HepG2 (cell line): ENCODE measurements around the gene DNM1. TPM values are rescaled to one million over a fixed set of nuclear protein-coding genes. Genes with fewer than 3 reads are reported as not detected.

Experiments used
- AKAP8 ChIP-seq: sonication (generic); formaldehyde crosslinking; IDR thresholded peaks from 2 replicates; pipeline ENCODE4 v1.5.1; 2020; ENCODE audit warnings: mild to moderate bottlenecking, missing genetic modification reagents
- ARNTL ChIP-seq: sonication (generic); formaldehyde crosslinking; IDR thresholded peaks from 2 replicates; pipeline ENCODE4 v1.4.0; 2020; ENCODE audit warnings: mild to moderate bottlenecking, missing genetic modification reagents
- CBX1 ChIP-seq: IDR thresholded peaks from one replicate; pipeline ENCODE4 v1.6.1; 2016; ENCODE audit warnings: antibody characterized with exemption, low read depth
- CENPT ChIP-seq: sonication (generic); formaldehyde crosslinking; IDR thresholded peaks from 2 replicates; pipeline ENCODE4 v1.8.0; 2022; ENCODE audit warnings: low read depth, mild to moderate bottlenecking, moderate library complexity, missing genetic modification reagents
- CSRNP1 ChIP-seq: sonication (generic); formaldehyde crosslinking; IDR thresholded peaks from 2 replicates; pipeline ENCODE4 v1.8.1; 2023; ENCODE audit warnings: mild to moderate bottlenecking, missing genetic modification reagents
- EHMT2 ChIP-seq: fragments of 200-600 bp; sonication (generic); IDR thresholded peaks from 2 replicates; pipeline ENCODE4 v1.7.0; 2017; ENCODE audit warnings: antibody characterized with exemption, low read depth, low read length, borderline replicate concordance
- ETV5 ChIP-seq: IDR thresholded peaks from 2 replicates; pipeline ENCODE4 v1.6.1; 2018; ENCODE audit warnings: missing biosample characterization, missing genetic modification reagents, inconsistent platforms, borderline replicate concordance
- HNRNPH1 ChIP-seq: fragments of 200-400 bp; formaldehyde crosslinking; optimal IDR thresholded peaks from 2 replicates; pipeline ENCODE3; 2017; ENCODE audit warnings: mild to moderate bottlenecking, low read depth, low read length
- KDM4B ChIP-seq: sonication (generic); formaldehyde crosslinking; IDR thresholded peaks from 2 replicates; pipeline ENCODE4 v1.4.0; 2020; ENCODE audit warnings: missing genetic modification reagents
- KLF11 ChIP-seq: IDR thresholded peaks from 2 replicates; pipeline ENCODE4 v1.6.1; 2016; ENCODE audit warnings: missing compliant biosample characterization
- MTA3 ChIP-seq: sonication (generic); formaldehyde crosslinking; IDR thresholded peaks from 2 replicates; pipeline ENCODE4 v1.4.0; 2020; ENCODE audit warnings: missing genetic modification reagents
- PHB2 ChIP-seq: fragments of 450-650 bp; IDR thresholded peaks from 2 replicates; pipeline ENCODE4 v1.6.1; 2018; ENCODE audit not compliant: partially characterized antibody
- SCMH1 ChIP-seq: sonication (generic); formaldehyde crosslinking; IDR thresholded peaks from 2 replicates; pipeline ENCODE4 v1.9.0; 2021; ENCODE audit warnings: missing genetic modification reagents, mild to moderate bottlenecking, borderline replicate concordance
- SKI ChIP-seq: fragments of 450-650 bp; IDR thresholded peaks from one replicate; pipeline ENCODE4 v1.6.1; 2018; ENCODE audit warnings: mild to moderate bottlenecking; ENCODE audit not compliant: partially characterized antibody
- XBP1 ChIP-seq: sonication (generic); formaldehyde crosslinking; IDR thresholded peaks from 2 replicates; pipeline ENCODE4 v1.5.0; 2020; ENCODE audit warnings: missing genetic modification reagents
- ZBTB25 ChIP-seq: IDR thresholded peaks from 2 replicates; pipeline ENCODE4 v1.6.1; 2018; ENCODE audit warnings: missing genetic modification reagents
- ZEB1 ChIP-seq: IDR thresholded peaks from 2 replicates; pipeline ENCODE4 v1.6.1; 2012; ENCODE audit warnings: mild to moderate bottlenecking, low read depth, inconsistent platforms; ENCODE audit not compliant: insufficient replicate concordance
- ZFP36L1 ChIP-seq: sonication (generic); formaldehyde crosslinking; IDR thresholded peaks from 2 replicates; pipeline ENCODE4 v1.8.0; 2022; ENCODE audit warnings: mild to moderate bottlenecking, missing genetic modification reagents, moderate library complexity
- ZFP37 ChIP-seq: sonication (generic); formaldehyde crosslinking; IDR thresholded peaks from 2 replicates; pipeline ENCODE4 v1.4.0; 2020; ENCODE audit warnings: missing genetic modification reagents, borderline replicate concordance
- ZNF10 ChIP-seq: sonication (generic); formaldehyde crosslinking; IDR thresholded peaks from 2 replicates; pipeline ENCODE4 v1.4.0; 2020; ENCODE audit warnings: mild to moderate bottlenecking, low read depth, missing genetic modification reagents, borderline replicate concordance
- ZNF282 ChIP-seq: fragments of 450-650 bp; IDR thresholded peaks from 2 replicates; pipeline ENCODE4 v1.6.1; 2018; ENCODE audit not compliant: partially characterized antibody
- ZNF737 ChIP-seq: sonication (generic); formaldehyde crosslinking; IDR thresholded peaks from 2 replicates; pipeline ENCODE4 v1.5.0; 2020; ENCODE audit warnings: missing genetic modification reagents, mild to moderate bottlenecking, borderline replicate concordance
- ZSCAN29 ChIP-seq: sonication (generic); formaldehyde crosslinking; conservative IDR thresholded peaks from 2 replicates; pipeline ENCODE4 v1.4.0; 2020; ENCODE audit warnings: mild to moderate bottlenecking, missing genetic modification reagents
- polyA plus RNA-seq, 8 experiments: library from polyadenylated mRNA; depleted of rRNA in 3 of 8; stranded (reverse) in 7 of 8; unstranded in 1 of 8; fragments of >200 nt; fragmentation: Illumina TruSeq in 4 of 8; extraction: Trizol in 4 of 8; gene quantifications; 2 replicates each; pipeline versions ENCODE4 v1.2.1 to v1.2.3, GENCODE V29; 2011 to 2016; ENCODE audit warnings: low read depth in 4 of 8, missing spikeins in 1 of 8, mixed read lengths in 1 of 8; ENCODE audit not compliant: insufficient read depth in 1 of 8
- total RNA-seq, 5 experiments: library from RNA; depleted of rRNA; stranded (reverse); fragments of >200 nt; fragmentation: Illumina TruSeq; extraction: Trizol; gene quantifications; 2 replicates each; pipeline ENCODE4 v1.2.3, GENCODE V29; 2016; ENCODE audit warnings: low read depth in 1 of 5

The DNM1 gene
- total and polyA plus RNA-seq, 2 of the 13 experiments (the other 11 are each of a cell fraction or from before 2014, with no cell fraction given) = 0.13 to 0.58 TPM

- TF ChIP-seq ZNF282 (no peak), SKI (no peak), MTA3 (CRISPR knock-in tag) (no peak), HNRNPH1 (no peak), ARNTL (no peak), CBX1 (no peak), XBP1 (CRISPR knock-in tag) (no peak), ZEB1 (no peak), KLF11 (no peak), EHMT2 (no peak), PHB2 (no peak), ZNF737 (CRISPR knock-in tag) (no peak), ZFP37 (CRISPR knock-in tag) (no peak), SCMH1 (no peak), ZNF10 (CRISPR knock-in tag) (no peak), CSRNP1 (no peak), ZSCAN29 (CRISPR knock-in tag) (no peak), ZFP36L1 (CRISPR knock-in tag) (no peak), ETV5 (CRISPR knock-in tag) (no peak), KDM4B (no peak), ZBTB25 (CRISPR knock-in tag) (no peak; the same call in 1 of the 2 replicates), AKAP8 (CRISPR knock-in tag) (no peak), CENPT (CRISPR knock-in tag) (no peak)
Measured at GRCh38 chr9:128296340-128297220, 93.4 kb downstream of the DNM1 start (continued).
